Suprapubic skin (tissue), 4 donors: ENCODE results near the gene EMP2. TPM values are rescaled to one million over a fixed set of nuclear protein-coding genes. Genes with fewer than 3 reads are reported as not detected.
A peak's percentile ranks its signal among the peaks of the same experiment; 100 is the strongest.
"Not testable (repeated sequence)": the region's sequence is repeated elsewhere in the genome, so short reads cannot be mapped to it uniquely, and the experiment has no call there.

Experiments used
- DNase-seq, 2 donors: peaks; one replicate each; pipeline ENCODE4 v3.0.0-alpha.2; 2019; ENCODE audit warnings: low spot score in 2 of 2
- H3K27ac ChIP-seq: fragments of 200-600 bp; sonication (generic); one replicate; pipeline ENCODE4 v1.5.1; 2019
- H3K27me3 ChIP-seq: fragments of 200-600 bp; sonication (generic); one replicate; pipeline ENCODE4 v1.5.1; 2019
- H3K36me3 ChIP-seq: fragments of 200-600 bp; sonication (generic); one replicate; pipeline ENCODE4 v1.5.1; 2019
- H3K4me1 ChIP-seq: fragments of 200-600 bp; sonication (generic); one replicate; pipeline ENCODE4 v1.5.1; 2019
- H3K4me3 ChIP-seq: fragments of 200-600 bp; sonication (generic); one replicate; pipeline ENCODE4 v1.5.1; 2019; ENCODE audit warnings: mild to moderate bottlenecking
- H3K9me3 ChIP-seq: fragments of 200-600 bp; sonication (generic); one replicate; pipeline ENCODE4 v1.5.1; 2019
- EP300 ChIP-seq: sonication (generic); formaldehyde crosslinking; IDR thresholded peaks from one replicate; pipeline ENCODE4 v1.6.1; 2017; ENCODE audit warnings: antibody characterized with exemption
- POLR2A ChIP-seq, 2 donors: fragments of 450-650 bp; IDR thresholded peaks; one replicate each; pipeline ENCODE4 v1.6.1; 2017; ENCODE audit warnings: antibody characterized with exemption in 2 of 2, mild to moderate bottlenecking in 2 of 2, moderate library complexity in 2 of 2
- POLR2AphosphoS5 ChIP-seq, 3 donors: sonication (generic); formaldehyde crosslinking; IDR thresholded peaks; one replicate each; pipeline ENCODE4 v1.6.1; 2017; ENCODE audit warnings: antibody characterized with exemption in 3 of 3
- WGBS: methylation state at CpG from one replicate; pipeline ENCODE4 v1.1.5; 2018; 5-methylcytosine and 5-hydroxymethylcytosine counted together
- total RNA-seq, 4 donors: library from RNA; depleted of rRNA; stranded (reverse); fragments of >200 nt; gene quantifications; one replicate each; pipeline ENCODE4 v1.1.0, GENCODE V29; 2016
- TF ChIP-seq, protein P1 (sequence below), 2 donors: fragments of 200-600 bp in 1 of 2; fragments of 450-650 bp in 1 of 2; sonication (generic) in 1 of 2; IDR thresholded peaks; one replicate each; pipeline ENCODE4 v1.5.1; 2016 to 2019; ENCODE audit warnings: antibody characterized with exemption in 2 of 2, mild to moderate bottlenecking in 1 of 2, moderate library complexity in 1 of 2

Gene EMP2
- total RNA-seq, 4 donors from 2014 or later: 91.6 to 187 (median 139) TPM

DNA sequence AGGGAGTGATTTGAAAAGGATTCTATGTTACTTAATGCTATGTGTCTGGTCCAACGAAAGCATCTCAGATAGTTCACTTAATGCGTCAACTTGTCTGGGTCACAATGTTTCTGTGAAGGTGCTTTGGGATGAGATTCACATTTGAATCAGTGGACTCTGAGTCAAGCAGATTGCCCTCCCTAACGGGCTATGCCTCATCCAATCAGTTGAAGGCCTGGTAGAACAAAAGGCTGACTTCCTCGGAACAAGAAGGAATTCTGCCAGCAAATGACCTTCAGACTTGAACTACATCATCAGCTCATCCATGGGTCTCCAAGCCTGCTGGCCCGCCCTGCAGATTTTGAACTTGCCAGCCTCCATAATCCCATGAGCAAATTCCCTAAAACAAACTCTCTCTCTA lies 15.2 kb downstream of the EMP2 start:
- no peaks in the 10 kb centered on the region for H3K9me3 ChIP-seq
- H3K27me3 ChIP-seq: no peaks in the 10 kb centered on the region
- no peak for DNase-seq
- peaks cover 6% of the 10 kb centered on the region for H3K36me3 ChIP-seq
- peaks cover 26% of the 10 kb centered on the region for H3K4me1 ChIP-seq
- TF ChIP-seq, protein P1, sequence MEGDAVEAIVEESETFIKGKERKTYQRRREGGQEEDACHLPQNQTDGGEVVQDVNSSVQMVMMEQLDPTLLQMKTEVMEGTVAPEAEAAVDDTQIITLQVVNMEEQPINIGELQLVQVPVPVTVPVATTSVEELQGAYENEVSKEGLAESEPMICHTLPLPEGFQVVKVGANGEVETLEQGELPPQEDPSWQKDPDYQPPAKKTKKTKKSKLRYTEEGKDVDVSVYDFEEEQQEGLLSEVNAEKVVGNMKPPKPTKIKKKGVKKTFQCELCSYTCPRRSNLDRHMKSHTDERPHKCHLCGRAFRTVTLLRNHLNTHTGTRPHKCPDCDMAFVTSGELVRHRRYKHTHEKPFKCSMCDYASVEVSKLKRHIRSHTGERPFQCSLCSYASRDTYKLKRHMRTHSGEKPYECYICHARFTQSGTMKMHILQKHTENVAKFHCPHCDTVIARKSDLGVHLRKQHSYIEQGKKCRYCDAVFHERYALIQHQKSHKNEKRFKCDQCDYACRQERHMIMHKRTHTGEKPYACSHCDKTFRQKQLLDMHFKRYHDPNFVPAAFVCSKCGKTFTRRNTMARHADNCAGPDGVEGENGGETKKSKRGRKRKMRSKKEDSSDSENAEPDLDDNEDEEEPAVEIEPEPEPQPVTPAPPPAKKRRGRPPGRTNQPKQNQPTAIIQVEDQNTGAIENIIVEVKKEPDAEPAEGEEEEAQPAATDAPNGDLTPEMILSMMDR (IDR thresholded peaks at IDR 0.05): no peak
- TF ChIP-seq POLR2A (IDR thresholded peaks at IDR 0.05): no peak
- TF ChIP-seq POLR2AphosphoS5 (IDR thresholded peaks at IDR 0.05): no peak
- TF ChIP-seq EP300: no peak
- 87% methylated on average over 5 of the region's 5 CpGs for WGBS
- H3K4me3 ChIP-seq: no peak overlapping the region
- H3K27ac ChIP-seq: no peak overlapping the region

DNA sequence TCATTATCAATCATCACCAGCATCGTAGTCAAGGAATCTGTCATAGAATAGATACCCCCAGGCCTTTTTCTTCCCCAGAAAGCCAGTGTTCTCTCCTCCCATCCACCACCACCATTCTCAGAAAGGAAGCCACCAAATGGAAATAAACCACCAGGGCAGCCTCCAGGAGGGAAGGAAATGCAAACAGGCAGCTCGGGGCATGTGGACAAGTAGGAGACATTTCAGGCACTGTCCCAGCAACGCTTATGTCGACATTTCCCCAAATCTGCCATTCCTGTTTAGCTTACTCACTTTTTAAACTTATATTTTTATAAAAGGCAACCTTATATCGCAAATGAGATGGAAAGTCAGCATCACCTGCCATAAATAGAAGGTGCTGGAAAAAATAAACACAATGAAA lies 15.8 kb downstream of the EMP2 start:
- Histone ChIP-seq H3K27ac (no peak overlapping the region), H3K9me3 (no peaks in the 10 kb centered on the region), H3K4me1 (peaks cover 32% of the 10 kb centered on the region), H3K4me3 (no peak overlapping the region), H3K36me3 (peaks cover 6% of the 10 kb centered on the region), H3K27me3 (no peaks in the 10 kb centered on the region)
- DNase-seq: no peak
- TF ChIP-seq POLR2AphosphoS5 (IDR thresholded peaks at IDR 0.05): no peak
- TF ChIP-seq POLR2A (IDR thresholded peaks at IDR 0.05): no peak
- TF ChIP-seq, protein P1 (IDR thresholded peaks at IDR 0.05): no peak
- TF ChIP-seq EP300: no peak
- 71% methylated on average over 5 of the region's 5 CpGs for WGBS

DNA sequence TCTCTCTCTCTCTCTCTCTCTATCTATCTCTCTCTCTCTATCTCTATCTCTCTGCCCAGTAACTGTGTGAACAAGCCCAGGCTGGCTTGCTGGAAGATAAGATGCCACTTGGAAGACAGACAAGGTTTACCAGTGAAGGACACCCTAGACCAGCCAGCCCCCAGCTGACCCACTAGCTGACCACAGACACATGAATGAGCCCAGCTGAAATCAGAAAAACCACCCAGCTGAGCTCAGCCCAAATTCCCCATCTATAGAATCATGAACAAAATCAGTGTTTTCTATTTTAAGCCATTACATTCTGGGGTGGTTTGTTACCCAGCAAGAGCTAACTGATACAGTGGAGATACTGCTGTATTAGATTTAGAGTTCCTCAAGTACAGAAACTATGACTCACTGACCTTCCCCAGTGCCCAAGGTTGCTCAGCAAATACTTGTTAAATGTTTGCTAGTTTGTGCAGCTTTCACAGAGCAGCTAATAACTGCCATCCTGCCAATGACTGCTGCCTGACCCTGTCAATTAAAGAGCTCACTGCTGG lies 18.0 kb downstream of the EMP2 start:
- H3K9me3 ChIP-seq: no peaks in the 10 kb centered on the region
- H3K27ac ChIP-seq: no peak overlapping the region
- TF ChIP-seq EP300: no peak
- TF ChIP-seq POLR2A (IDR thresholded peaks at IDR 0.05): no peak
- TF ChIP-seq POLR2AphosphoS5 (IDR thresholded peaks at IDR 0.05): no peak
- TF ChIP-seq, protein P1 (IDR thresholded peaks at IDR 0.05): no peak
- no peak for DNase-seq
- no peaks in the 10 kb centered on the region for H3K27me3 ChIP-seq
- peaks cover 6% of the 10 kb centered on the region for H3K36me3 ChIP-seq
- no peak overlapping the region for H3K4me3 ChIP-seq
- H3K4me1 ChIP-seq: peaks cover 51% of the 10 kb centered on the region

DNA sequence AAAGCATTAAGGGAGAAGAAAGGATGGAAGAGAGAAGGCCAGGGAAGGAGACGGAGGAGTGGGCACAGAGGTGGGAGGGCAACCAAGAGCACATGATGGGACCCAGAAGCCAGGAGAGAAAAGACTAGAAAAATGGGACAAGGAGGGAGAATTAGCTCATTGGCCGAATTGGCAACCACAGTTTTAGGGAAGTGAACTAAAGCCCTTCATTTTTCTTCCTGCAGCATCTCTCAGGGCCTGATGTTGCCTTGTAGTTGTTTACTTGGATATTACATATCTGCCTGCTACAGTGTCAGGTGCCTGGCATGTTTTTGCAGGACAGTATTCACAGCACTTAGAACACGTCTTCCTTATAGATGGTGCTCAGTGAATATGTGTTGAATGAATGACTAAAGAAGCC lies 19.0 kb downstream of the EMP2 start:
- no peak for TF ChIP-seq POLR2A (IDR thresholded peaks at IDR 0.05)
- no peak for TF ChIP-seq POLR2AphosphoS5 (IDR thresholded peaks at IDR 0.05)
- TF ChIP-seq EP300: no peak
- TF ChIP-seq, protein P1 (IDR thresholded peaks at IDR 0.05): no peak
- Histone ChIP-seq H3K27ac (no peak overlapping the region), H3K9me3 (no peaks in the 10 kb centered on the region), H3K4me1 (peaks cover 51% of the 10 kb centered on the region), H3K27me3 (no peaks in the 10 kb centered on the region), H3K36me3 (peaks cover 3% of the 10 kb centered on the region), H3K4me3 (no peak overlapping the region)
- no peak for DNase-seq
- 79% methylated on average over 3 of the region's 3 CpGs for WGBS

DNA sequence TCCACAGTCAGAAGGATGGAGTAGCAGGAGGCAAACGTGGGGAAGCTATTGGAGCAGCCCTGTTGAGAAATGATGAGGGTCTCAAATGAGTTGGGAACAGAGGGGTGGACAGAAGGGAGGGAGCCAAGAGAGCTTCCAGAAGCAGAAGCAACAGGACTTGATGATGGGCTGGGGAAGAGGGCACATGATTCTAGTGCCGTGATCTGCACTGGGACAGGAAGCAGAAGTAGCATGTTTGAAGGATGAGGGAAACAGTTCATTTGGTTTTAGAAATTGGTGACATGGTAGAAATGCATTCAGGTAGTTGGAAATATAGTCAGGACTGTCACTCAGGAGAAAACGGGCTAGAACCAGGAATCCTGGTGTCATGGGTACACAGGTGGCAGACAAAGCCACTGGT lies 19.4 kb downstream of the EMP2 start:
- Histone ChIP-seq H3K4me1 (peaks cover 51% of the 10 kb centered on the region), H3K9me3 (no peaks in the 10 kb centered on the region), H3K4me3 (no peak overlapping the region), H3K36me3 (peaks cover 3% of the 10 kb centered on the region), H3K27me3 (no peaks in the 10 kb centered on the region), H3K27ac (no peak overlapping the region)
- TF ChIP-seq POLR2AphosphoS5 (IDR thresholded peaks at IDR 0.05): no peak
- TF ChIP-seq EP300: no peak
- TF ChIP-seq, protein P1 (IDR thresholded peaks at IDR 0.05): no peak
- WGBS: 87% methylated on average over 3 of the region's 3 CpGs
- DNase-seq: no peak

DNA sequence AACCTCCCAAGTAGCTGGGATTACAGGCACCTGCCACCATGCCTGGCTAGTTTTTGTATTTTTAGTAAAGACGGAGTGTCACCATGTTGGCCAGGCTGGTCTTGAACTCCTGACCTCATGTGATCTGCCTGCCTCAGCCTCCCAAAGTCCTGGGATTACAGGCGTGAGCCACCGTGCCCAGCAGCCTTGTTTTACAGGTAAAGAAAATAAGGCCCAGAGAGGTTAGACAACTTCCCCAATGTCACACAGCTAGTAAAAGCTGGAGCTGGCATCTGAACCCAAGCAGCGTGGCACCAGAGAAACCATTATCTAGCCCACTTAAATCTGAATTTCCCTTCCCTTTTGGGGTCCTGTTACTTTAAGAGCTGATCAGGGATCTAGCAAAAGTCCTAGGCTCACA lies 20.6 kb downstream of the EMP2 start:
- H3K9me3 ChIP-seq, DNase-seq, H3K27me3 ChIP-seq, H3K4me3 ChIP-seq, H3K36me3 ChIP-seq: not testable (repeated sequence)
- 86% methylated on average over 4 of the region's 4 CpGs for WGBS
- peak overlapping the region; percentile 86 for H3K27ac ChIP-seq
- peaks cover 43% of the 10 kb centered on the region for H3K4me1 ChIP-seq
